Ishikawa (cell line): Measurements from ENCODE around the gene CDK1.
A peak's percentile ranks its signal among the peaks of the same experiment; 100 is the strongest.

Experiments
- CEBPB ChIP-seq: IDR thresholded peaks from 2 replicates; pipeline ENCODE4 v1.6.1; 2012
- CREB1 ChIP-seq: IDR thresholded peaks from 2 replicates; pipeline ENCODE4 v1.6.1; 2012; ENCODE audit warnings: low read depth
- EGR1 ChIP-seq: IDR thresholded peaks from 2 replicates; pipeline ENCODE4 v1.6.1; 2012
- EP300 ChIP-seq: IDR thresholded peaks from 2 replicates; pipeline ENCODE4 v1.6.1; 2012; ENCODE audit warnings: borderline replicate concordance
- FOXM1 ChIP-seq: IDR thresholded peaks from 2 replicates; pipeline ENCODE4 v1.6.1; 2012; ENCODE audit warnings: low read depth, borderline replicate concordance
- NFIC ChIP-seq: IDR thresholded peaks from 2 replicates; pipeline ENCODE4 v1.6.1; 2012
- RAD21 ChIP-seq: IDR thresholded peaks from 2 replicates; pipeline ENCODE4 v1.6.1; 2012; ENCODE audit warnings: low read depth
- TAF1 ChIP-seq: IDR thresholded peaks from 2 replicates; pipeline ENCODE4 v1.6.1; 2012; ENCODE audit warnings: low read depth, mild to moderate bottlenecking
- TCF12 ChIP-seq: IDR thresholded peaks from 2 replicates; pipeline ENCODE4 v1.6.1; 2012; ENCODE audit warnings: low read depth
- TEAD4 ChIP-seq: IDR thresholded peaks from 2 replicates; pipeline ENCODE4 v1.6.1; 2012
- YY1 ChIP-seq: IDR thresholded peaks from 2 replicates; pipeline ENCODE4 v1.6.1; 2012; ENCODE audit warnings: low read depth
- ZBTB7A ChIP-seq: IDR thresholded peaks from 2 replicates; pipeline ENCODE4 v1.6.1; 2012; ENCODE audit warnings: low read depth
- TF ChIP-seq, protein P1 (sequence below): IDR thresholded peaks from 2 replicates; pipeline ENCODE4 v1.6.1; 2012; ENCODE audit warnings: low read depth, mild to moderate bottlenecking
- TF ChIP-seq, protein P2 (sequence below): IDR thresholded peaks from 2 replicates; pipeline ENCODE4 v1.6.1; 2012
- TF ChIP-seq, protein P3 (sequence below): IDR thresholded peaks from 2 replicates; pipeline ENCODE4 v1.6.1; 2012

Gene CDK1

DNA sequence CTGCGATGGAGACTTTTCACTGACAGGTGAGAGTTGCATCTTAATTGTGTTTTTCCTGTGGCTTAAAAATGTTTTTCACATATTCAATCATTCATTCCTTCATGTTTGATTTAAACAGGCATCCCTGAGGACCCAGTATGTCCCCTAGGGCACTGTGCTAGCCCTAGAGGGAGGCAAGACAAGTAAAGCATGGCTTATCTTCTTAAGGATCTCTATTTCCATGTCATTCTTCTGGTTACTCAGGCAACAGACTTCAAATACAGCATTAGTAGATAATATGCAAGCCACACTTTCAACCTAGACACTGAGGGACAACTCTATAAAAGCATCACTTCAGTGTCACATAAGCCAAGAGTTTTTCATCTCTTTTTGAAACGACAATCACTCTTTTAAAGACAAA is 29.2 kb downstream of the CDK1 start:
- no peak for TF ChIP-seq YY1
- TF ChIP-seq FOXM1, result no peak
- TF ChIP-seq, protein P1, sequence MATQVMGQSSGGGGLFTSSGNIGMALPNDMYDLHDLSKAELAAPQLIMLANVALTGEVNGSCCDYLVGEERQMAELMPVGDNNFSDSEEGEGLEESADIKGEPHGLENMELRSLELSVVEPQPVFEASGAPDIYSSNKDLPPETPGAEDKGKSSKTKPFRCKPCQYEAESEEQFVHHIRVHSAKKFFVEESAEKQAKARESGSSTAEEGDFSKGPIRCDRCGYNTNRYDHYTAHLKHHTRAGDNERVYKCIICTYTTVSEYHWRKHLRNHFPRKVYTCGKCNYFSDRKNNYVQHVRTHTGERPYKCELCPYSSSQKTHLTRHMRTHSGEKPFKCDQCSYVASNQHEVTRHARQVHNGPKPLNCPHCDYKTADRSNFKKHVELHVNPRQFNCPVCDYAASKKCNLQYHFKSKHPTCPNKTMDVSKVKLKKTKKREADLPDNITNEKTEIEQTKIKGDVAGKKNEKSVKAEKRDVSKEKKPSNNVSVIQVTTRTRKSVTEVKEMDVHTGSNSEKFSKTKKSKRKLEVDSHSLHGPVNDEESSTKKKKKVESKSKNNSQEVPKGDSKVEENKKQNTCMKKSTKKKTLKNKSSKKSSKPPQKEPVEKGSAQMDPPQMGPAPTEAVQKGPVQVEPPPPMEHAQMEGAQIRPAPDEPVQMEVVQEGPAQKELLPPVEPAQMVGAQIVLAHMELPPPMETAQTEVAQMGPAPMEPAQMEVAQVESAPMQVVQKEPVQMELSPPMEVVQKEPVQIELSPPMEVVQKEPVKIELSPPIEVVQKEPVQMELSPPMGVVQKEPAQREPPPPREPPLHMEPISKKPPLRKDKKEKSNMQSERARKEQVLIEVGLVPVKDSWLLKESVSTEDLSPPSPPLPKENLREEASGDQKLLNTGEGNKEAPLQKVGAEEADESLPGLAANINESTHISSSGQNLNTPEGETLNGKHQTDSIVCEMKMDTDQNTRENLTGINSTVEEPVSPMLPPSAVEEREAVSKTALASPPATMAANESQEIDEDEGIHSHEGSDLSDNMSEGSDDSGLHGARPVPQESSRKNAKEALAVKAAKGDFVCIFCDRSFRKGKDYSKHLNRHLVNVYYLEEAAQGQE, result no peak
- TF ChIP-seq NFIC, result no peak
- TF ChIP-seq EGR1, result no peak
- TF ChIP-seq CREB1, result no peak
- no peak for TF ChIP-seq CEBPB
- TF ChIP-seq EP300, result no peak
- no peak for TF ChIP-seq TCF12
- TF ChIP-seq, protein P2, sequence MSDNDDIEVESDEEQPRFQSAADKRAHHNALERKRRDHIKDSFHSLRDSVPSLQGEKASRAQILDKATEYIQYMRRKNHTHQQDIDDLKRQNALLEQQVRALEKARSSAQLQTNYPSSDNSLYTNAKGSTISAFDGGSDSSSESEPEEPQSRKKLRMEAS, result no peak
- TF ChIP-seq RAD21, result no peak
- TF ChIP-seq, protein P3, sequence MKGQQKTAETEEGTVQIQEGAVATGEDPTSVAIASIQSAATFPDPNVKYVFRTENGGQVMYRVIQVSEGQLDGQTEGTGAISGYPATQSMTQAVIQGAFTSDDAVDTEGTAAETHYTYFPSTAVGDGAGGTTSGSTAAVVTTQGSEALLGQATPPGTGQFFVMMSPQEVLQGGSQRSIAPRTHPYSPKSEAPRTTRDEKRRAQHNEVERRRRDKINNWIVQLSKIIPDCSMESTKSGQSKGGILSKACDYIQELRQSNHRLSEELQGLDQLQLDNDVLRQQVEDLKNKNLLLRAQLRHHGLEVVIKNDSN, result no peak
- TF ChIP-seq ZBTB7A, result no peak
- TF ChIP-seq TAF1, result no peak

DNA sequence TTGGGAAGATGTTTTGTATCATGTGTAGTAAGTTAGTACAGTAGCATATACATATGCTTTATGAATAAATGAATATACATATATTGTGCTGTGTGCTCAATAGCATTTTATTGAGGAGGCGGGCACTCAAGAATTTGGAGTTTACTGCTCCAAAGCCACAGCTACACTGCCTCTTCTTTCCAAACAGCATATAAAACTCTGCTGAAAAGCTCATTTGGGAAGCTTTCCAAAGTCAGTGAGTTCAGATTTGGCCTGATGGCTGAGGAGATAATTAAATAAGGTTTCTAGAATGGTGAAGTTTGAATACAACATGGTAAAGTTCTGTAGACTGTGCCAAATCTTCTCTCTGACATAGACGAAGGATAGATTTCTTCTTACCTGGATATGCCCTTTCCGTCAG is 29.8 kb downstream of the CDK1 start:
- no peak for TF ChIP-seq RAD21
- TF ChIP-seq TEAD4, result no peak
- TF ChIP-seq, protein P3, result no peak
- no peak for TF ChIP-seq EGR1
- no peak for TF ChIP-seq YY1
- TF ChIP-seq, protein P1, result no peak
- TF ChIP-seq EP300, result no peak
- TF ChIP-seq NFIC, result no peak
- no peak for TF ChIP-seq TCF12
- no peak for TF ChIP-seq ZBTB7A
- TF ChIP-seq CEBPB, result no peak
- TF ChIP-seq, protein P2, result no peak
- TF ChIP-seq TAF1, result no peak
- no peak for TF ChIP-seq FOXM1
- TF ChIP-seq CREB1, result no peak

DNA sequence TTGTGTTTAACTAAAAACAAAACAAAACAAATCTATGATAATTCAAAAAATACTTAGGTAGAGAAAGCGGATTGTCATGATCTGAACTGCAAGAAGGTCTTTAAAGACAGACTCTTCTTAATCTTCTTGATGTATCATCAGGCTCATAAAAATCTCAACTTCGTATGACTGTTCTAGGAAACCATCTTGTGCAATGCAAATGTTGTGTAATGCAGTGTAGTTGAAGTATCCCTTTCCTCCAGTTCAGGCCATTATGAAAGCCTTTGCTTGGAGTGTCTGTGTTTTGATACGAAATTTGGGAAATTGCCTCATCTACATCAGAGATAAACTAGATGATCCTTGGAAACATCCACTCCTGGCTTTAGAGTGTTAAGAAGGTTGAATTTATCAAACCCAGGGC is 30.9 kb downstream of the CDK1 start:
- TF ChIP-seq YY1, result no peak
- no peak for TF ChIP-seq CEBPB
- no peak for TF ChIP-seq NFIC
- TF ChIP-seq EP300, result no peak
- TF ChIP-seq, protein P3, result no peak
- no peak for TF ChIP-seq ZBTB7A
- TF ChIP-seq TEAD4, result no peak

DNA sequence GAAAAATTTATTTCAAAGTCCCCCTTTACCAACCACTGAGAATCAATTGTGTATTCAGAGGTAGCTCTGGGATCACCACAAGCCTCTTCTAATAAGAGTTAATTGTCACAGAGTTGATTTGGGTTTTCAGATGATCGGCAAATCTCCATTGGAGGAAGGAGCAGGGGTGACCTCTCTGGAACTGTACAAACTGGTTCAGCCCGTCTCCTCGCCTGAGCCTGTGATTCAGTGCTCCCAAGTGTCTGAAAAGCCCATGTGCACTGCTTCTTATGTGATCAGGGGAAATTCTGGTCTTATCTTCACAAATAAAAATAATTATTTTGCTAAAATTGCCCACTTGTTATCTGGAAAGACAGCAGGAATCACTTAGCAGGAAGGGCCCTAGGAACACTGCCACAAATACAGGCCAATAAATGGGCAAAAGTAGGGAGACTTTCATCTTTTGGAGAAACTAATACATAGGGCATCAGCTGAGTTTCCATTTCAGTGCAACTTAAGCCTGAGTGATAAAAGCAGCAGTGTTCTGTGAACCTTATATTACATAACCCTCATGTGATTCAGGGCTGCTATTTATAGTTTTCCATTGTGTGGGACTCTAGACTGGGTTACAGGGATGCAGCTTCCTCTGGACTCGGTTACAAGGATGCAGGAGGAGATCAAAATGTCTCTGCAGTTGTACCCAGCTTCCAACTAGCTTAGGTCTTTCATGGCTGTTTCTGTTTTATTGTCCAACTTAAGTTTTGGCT is 32.3 kb downstream of the CDK1 start:
- TF ChIP-seq CEBPB (no peak), NFIC (no peak), FOXM1 (no peak)

DNA sequence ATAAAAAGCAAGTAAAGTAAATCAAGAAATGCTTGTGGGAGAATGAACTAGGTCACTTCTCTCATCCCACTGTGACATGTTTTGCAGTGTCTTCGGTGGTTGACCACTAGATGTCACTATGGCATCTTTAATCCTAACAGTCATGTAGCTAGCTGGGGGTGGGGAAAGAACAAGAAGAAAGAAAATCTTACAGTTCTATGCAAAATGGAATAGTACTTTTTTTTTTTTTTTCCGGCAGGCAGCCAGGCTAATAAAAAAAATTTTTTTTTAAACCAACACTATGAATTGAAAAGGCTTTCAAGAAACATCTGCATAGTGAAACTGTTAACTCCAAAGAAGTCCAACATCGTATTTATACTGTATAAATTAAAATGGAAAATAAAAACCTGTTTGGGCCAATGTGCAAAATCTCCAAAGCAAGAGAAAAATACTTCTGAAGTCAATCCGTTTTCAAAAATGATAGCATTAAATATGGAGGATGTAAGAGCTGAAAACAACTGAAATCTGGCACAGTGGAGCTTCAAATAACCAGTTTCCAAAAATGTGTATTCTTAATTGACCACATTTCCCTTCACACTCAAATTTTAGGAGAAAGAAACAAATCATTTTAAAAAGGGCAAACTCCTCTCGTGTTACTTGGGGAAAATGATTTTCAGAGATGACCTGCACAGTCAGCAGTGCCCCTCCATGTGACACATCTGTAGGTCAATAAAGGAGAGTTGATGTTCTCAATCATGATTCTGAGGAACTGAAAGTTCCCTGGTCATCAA is 38.5 kb downstream of the CDK1 start:
- no peak for TF ChIP-seq CEBPB
- TF ChIP-seq RAD21, result peak; percentile 86

DNA sequence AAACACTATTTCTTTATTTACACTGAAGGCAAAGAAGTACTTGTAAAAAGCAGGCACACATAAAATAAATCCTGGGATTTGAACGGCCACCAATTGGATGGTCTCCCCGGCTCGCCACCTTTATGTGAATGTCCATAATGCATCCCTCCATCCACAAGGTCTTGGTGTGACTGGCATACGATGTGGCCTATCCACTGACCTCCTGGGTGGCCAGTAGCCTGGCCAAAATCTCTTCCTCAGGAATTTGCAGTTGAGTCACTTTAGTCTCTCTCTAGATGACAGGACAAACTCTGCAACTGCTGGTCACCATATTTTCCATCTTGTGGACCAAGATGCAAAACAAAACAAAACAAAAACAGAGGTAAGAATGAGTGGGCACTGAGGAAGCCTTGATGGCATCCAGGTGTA is 39.1 kb downstream of the CDK1 start:
- TF ChIP-seq TAF1 (no peak), CREB1 (no peak)
